Prostate gland (tissue), 2 donors: ENCODE results near the gene PLA2R1. TPM values are rescaled to one million over a fixed set of nuclear protein-coding genes. Genes with fewer than 3 reads are reported as not detected.

Source experiments
- DNase-seq: peaks from one replicate; pipeline ENCODE4 v3.0.0-alpha.2; 2019; ENCODE audit warnings: low spot score
- H3K27ac ChIP-seq, 2 donors: fragments of 200-600 bp; sonication (generic); 2 replicates each; pipeline ENCODE4 v1.5.1; 2017 to 2019
- H3K27me3 ChIP-seq: fragments of 200-600 bp; sonication (generic); replicated peaks from 2 replicates; pipeline ENCODE4 v1.5.1; 2019; ENCODE audit not compliant: insufficient read depth
- H3K36me3 ChIP-seq, 2 donors: fragments of 200-600 bp; sonication (generic); 1 replicate in 1 of 2; 2 replicates in 1 of 2; pipeline versions ENCODE4 v1.5.1 to v1.8.1; 2017 to 2019
- H3K4me1 ChIP-seq: fragments of 200-600 bp; sonication (generic); replicated peaks from 2 replicates; pipeline ENCODE4 v1.5.1; 2019
- H3K4me3 ChIP-seq, 2 donors: fragments of 200-600 bp; sonication (generic); 2 replicates each; pipeline ENCODE4 v1.5.1; 2017 to 2019
- H3K9me3 ChIP-seq: fragments of 200-600 bp; sonication (generic); 2 replicates; pipeline ENCODE4 v1.5.1; 2017
- POLR2A ChIP-seq: fragments of 450-650 bp; IDR thresholded peaks from one replicate; pipeline ENCODE4 v1.6.1; 2016; ENCODE audit warnings: antibody characterized with exemption, mild to moderate bottlenecking
- POLR2AphosphoS5 ChIP-seq: sonication (generic); formaldehyde crosslinking; IDR thresholded peaks from one replicate; pipeline ENCODE4 v1.6.1; 2017; ENCODE audit warnings: antibody characterized with exemption
- WGBS: methylation state at CpG from one replicate; pipeline ENCODE4 v1.1.5; 2018; 5-methylcytosine and 5-hydroxymethylcytosine counted together
- intact Hi-C: fragments of 100-400 bp; cut with DNase I; formaldehyde crosslinking; loops from one replicate; pipeline ENCODE4 v1.14.2; 2022
- total RNA-seq, 2 donors: library from RNA; depleted of rRNA; stranded (reverse); fragments of >200 nt; gene quantifications; one replicate each; pipeline ENCODE4 v1.1.0, GENCODE V29; 2016
- TF ChIP-seq, protein P1 (sequence below), 4 experiments: fragments of 200-600 bp in 2 of 4; fragments of 450-650 bp in 2 of 4; sonication (generic) in 2 of 4; IDR thresholded peaks; 1 replicate in 3 of 4; 2 replicates in 1 of 4; pipeline ENCODE4 v1.5.1; 2016 to 2019; ENCODE audit warnings: antibody characterized with exemption in 4 of 4, mild to moderate bottlenecking in 2 of 4, moderate library complexity in 2 of 4

Gene PLA2R1
- total RNA-seq, 2 donors from 2014 or later: 8.1 to 10.5 TPM

DNA sequence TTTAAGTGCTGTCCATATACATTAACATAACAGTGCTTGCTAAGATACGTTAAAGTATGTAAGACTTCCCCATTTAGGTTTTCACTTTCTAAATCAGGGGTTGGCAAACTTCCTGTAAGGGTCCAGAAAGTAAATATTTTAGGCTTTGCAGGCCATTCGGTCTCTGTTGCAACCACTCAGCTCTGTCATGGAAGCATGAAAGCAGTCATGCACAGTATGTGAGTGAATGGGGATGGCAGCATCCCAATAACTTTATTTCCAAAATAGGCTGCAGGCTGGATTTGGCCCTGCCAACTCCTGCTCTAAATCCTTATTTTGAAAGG is 128.7 kb downstream of the PLA2R1 start:
- 57% methylated on average over 2 of the region's 2 CpGs for WGBS
- Histone ChIP-seq H3K4me1 (no peaks in the 10 kb centered on the region), H3K27ac (no peak overlapping the region), H3K4me3 (no peak overlapping the region), H3K27me3 (no peaks in the 10 kb centered on the region), H3K36me3 (no peaks in the 10 kb centered on the region), H3K9me3 (no peaks in the 10 kb centered on the region)
- intact Hi-C loops: no loop called here
- DNase-seq: no peak
- TF ChIP-seq POLR2A (no peak), POLR2AphosphoS5 (no peak)
- TF ChIP-seq, protein P1, sequence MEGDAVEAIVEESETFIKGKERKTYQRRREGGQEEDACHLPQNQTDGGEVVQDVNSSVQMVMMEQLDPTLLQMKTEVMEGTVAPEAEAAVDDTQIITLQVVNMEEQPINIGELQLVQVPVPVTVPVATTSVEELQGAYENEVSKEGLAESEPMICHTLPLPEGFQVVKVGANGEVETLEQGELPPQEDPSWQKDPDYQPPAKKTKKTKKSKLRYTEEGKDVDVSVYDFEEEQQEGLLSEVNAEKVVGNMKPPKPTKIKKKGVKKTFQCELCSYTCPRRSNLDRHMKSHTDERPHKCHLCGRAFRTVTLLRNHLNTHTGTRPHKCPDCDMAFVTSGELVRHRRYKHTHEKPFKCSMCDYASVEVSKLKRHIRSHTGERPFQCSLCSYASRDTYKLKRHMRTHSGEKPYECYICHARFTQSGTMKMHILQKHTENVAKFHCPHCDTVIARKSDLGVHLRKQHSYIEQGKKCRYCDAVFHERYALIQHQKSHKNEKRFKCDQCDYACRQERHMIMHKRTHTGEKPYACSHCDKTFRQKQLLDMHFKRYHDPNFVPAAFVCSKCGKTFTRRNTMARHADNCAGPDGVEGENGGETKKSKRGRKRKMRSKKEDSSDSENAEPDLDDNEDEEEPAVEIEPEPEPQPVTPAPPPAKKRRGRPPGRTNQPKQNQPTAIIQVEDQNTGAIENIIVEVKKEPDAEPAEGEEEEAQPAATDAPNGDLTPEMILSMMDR (IDR thresholded peaks at IDR 0.05): no peak

DNA sequence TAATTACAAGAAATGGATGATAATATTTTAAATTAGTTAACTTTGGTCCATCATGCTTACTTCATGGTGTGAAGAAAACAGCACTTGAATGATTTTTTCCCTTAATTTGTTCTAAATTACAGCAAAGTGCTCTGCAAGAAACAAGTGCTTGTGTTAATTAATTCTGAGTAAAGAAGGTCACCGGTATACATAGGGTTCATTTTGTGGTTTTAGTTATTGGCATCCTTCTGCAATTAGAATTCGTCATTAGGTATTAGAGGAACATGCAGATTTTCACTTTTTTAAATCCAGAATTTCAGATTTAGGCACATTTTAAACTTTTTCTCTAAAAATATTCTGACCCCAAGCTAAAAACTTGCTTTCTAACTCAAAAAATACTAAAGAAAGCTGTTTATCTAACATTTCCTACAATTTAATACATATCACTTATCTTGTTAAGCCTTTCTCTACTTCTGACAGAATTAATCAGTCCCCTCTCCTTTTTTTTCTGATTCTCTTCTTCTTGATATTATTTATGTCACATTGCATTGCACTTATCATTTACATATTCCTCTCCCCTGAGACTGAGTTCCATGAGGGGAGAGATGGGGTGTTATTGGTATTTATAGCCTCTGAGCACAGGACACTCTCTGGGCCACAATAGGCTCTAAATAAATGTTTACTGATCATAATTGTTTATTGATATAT is 129.2 kb downstream of the PLA2R1 start:
- TF ChIP-seq, protein P1 (IDR thresholded peaks at IDR 0.05): no peak
- TF ChIP-seq POLR2A (no peak), POLR2AphosphoS5 (no peak)
- Histone ChIP-seq H3K27me3 (no peaks in the 10 kb centered on the region), H3K36me3 (no peaks in the 10 kb centered on the region), H3K4me3 (no peak overlapping the region), H3K4me1 (no peaks in the 10 kb centered on the region), H3K9me3 (no peaks in the 10 kb centered on the region), H3K27ac (no peak overlapping the region)
- 87% methylated on average over 2 of the region's 2 CpGs for WGBS
- intact Hi-C loops: no loop called here
- no peak for DNase-seq

DNA sequence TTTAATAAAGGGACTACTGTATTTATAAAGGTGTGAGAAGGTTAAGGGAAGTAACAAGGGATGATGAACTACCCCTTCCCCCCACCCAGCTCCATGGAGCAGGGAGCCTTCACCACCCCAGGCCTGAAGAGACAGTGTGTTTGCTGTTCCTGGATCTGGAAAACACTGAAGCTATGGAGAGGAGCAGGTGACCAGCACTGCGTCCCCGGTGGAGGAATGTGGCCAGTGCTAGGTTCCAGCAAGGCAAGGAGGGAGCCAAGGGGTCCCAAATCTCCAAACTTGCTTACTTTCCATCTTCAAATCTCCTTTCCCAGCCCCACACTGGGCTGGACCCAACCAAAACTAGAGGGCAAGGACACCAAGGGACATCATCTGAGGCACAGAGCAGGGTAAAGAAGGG is 135.7 kb downstream of the PLA2R1 start:
- no peak for TF ChIP-seq POLR2A
- no peak for TF ChIP-seq POLR2AphosphoS5
- TF ChIP-seq, protein P1 (IDR thresholded peaks at IDR 0.05): no peak
- no peak for DNase-seq
- intact Hi-C loops: no loop called here
- Histone ChIP-seq H3K4me1 (no peaks in the 10 kb centered on the region), H3K4me3 (no peak overlapping the region), H3K36me3 (no peaks in the 10 kb centered on the region), H3K27me3 (no peaks in the 10 kb centered on the region), H3K27ac (no peak overlapping the region), H3K9me3 (no peaks in the 10 kb centered on the region)
- 65% methylated on average over 2 of the region's 2 CpGs for WGBS

DNA sequence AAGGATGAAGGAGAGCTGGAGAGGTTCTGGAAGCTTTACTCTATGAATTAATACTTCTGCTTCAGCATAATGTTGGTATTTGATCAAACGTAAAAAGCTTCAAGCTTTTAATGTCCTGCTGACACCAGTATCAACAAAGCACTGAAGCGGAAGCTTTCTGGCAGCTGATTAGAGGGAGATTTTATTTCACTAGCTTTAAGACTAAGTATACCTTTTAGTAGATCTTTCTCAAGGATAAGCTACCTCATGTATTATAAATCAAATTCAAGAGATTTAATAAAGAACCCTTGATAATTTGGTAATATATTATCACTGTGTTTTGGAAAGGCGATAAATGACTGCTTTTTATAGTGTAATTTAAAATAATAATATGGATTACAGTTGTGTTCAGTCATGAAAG is 136.4 kb downstream of the PLA2R1 start:
- no peaks in the 10 kb centered on the region for H3K36me3 ChIP-seq
- no peaks in the 10 kb centered on the region for H3K9me3 ChIP-seq
- intact Hi-C loops: no loop called here
- H3K27me3 ChIP-seq: no peaks in the 10 kb centered on the region
- WGBS: 34% methylated on average over 3 of the region's 3 CpGs
- no peaks in the 10 kb centered on the region for H3K4me1 ChIP-seq
- no peak overlapping the region for H3K4me3 ChIP-seq
- no peak for DNase-seq
- no peak for TF ChIP-seq POLR2A
- no peak for TF ChIP-seq POLR2AphosphoS5
- TF ChIP-seq, protein P1 (IDR thresholded peaks at IDR 0.05): no peak
- no peak overlapping the region for H3K27ac ChIP-seq

DNA sequence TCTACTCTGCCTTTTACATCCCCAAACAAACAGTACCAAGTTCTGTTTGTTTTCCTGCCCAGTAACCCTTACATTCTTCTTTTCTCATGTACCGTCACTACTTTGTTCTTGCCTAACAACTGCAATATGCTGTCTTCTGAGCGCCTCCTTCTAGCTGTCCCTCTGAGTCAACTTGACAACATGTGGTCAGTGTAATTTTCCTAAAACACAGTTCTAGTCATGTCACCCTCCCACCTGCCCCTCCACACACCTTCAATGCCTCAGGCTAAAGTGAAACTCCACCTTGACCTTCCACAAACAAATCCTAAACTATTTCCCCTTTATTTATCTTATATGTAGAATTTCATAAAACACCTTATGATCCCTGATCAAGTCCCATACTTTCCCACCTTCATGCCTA is 139.9 kb downstream of the PLA2R1 start:
- H3K4me1 ChIP-seq: no peaks in the 10 kb centered on the region
- no peaks in the 10 kb centered on the region for H3K27me3 ChIP-seq
- DNase-seq: no peak
- no peaks in the 10 kb centered on the region for H3K36me3 ChIP-seq
- no peak overlapping the region for H3K27ac ChIP-seq
- no peak overlapping the region for H3K4me3 ChIP-seq
- intact Hi-C loops: no loop called here
- WGBS: 93% methylated on average over 2 of the region's 2 CpGs
- TF ChIP-seq POLR2A: no peak
- TF ChIP-seq, protein P1 (IDR thresholded peaks at IDR 0.05): no peak
- TF ChIP-seq POLR2AphosphoS5: no peak
- no peaks in the 10 kb centered on the region for H3K9me3 ChIP-seq
